Choroid plexus epithelial cell (primary cell): ENCODE data around the gene CEP170.
"Not testable (repeated sequence)": the region's sequence is repeated elsewhere in the genome, so short reads cannot be mapped to it uniquely, and the experiment has no call there.

Experiments used
- DNase-seq: peaks from one replicate; pipeline ENCODE4 v3.0.0-alpha.2; 2010; ENCODE audit warnings: low read depth
- H3K4me3 ChIP-seq: 2 replicates; pipeline ENCODE4 v1.5.1; 2011; ENCODE audit warnings: low read depth, mild to moderate bottlenecking, control low read depth, low read length, moderate library complexity
- TF ChIP-seq, protein P1 (sequence below): conservative IDR thresholded peaks from 2 replicates; pipeline ENCODE4 v1.5.1; 2011; ENCODE audit warnings: low read depth, mild to moderate bottlenecking, control low read depth, inconsistent platforms, low read length, moderate library complexity

The CEP170 gene

DNA sequence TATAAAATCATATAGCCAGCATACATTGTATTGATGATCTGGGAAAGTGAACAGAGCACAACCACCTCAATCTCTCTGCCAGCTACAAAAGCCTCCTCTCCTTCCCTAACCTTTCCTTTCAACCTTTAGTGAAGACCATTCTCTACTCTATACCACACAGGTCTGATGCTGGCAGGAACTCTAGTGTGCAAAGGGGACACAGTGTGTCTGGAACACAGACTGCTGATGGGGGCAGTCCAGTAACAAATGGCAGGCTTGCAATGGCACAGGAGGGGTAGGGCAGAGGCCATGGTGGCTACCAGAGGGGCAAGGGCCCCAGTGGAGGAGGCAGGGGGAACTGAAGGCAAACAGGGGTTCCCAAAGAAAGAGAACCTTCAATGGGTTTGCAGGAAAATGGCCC, 37.0 kb downstream of the CEP170 start:
- H3K4me3 ChIP-seq = no peak overlapping the region
- DNase-seq = no peak
- TF ChIP-seq, protein P1, sequence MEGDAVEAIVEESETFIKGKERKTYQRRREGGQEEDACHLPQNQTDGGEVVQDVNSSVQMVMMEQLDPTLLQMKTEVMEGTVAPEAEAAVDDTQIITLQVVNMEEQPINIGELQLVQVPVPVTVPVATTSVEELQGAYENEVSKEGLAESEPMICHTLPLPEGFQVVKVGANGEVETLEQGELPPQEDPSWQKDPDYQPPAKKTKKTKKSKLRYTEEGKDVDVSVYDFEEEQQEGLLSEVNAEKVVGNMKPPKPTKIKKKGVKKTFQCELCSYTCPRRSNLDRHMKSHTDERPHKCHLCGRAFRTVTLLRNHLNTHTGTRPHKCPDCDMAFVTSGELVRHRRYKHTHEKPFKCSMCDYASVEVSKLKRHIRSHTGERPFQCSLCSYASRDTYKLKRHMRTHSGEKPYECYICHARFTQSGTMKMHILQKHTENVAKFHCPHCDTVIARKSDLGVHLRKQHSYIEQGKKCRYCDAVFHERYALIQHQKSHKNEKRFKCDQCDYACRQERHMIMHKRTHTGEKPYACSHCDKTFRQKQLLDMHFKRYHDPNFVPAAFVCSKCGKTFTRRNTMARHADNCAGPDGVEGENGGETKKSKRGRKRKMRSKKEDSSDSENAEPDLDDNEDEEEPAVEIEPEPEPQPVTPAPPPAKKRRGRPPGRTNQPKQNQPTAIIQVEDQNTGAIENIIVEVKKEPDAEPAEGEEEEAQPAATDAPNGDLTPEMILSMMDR = no peak

DNA sequence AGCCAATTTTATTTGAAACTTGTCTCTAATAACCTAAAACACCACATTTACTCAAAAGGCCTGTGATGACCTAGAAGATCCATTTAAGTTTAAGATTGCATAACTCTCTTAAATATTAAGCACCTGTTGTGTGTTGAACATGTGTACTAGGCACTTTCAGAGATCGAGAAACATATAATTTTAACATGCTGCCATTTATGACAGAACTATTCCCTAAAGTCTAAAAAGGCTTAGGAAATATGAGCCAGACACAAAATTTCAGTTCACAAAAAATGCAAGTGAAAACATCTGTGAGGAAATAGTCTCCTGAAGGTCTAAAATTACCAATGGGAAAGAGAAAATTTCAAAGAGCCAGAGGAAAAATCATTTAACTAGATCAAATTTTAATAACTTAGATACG, 37.7 kb downstream of the CEP170 start:
- H3K4me3 ChIP-seq = no peak overlapping the region
- TF ChIP-seq, protein P1 = no peak
- DNase-seq = no peak

DNA sequence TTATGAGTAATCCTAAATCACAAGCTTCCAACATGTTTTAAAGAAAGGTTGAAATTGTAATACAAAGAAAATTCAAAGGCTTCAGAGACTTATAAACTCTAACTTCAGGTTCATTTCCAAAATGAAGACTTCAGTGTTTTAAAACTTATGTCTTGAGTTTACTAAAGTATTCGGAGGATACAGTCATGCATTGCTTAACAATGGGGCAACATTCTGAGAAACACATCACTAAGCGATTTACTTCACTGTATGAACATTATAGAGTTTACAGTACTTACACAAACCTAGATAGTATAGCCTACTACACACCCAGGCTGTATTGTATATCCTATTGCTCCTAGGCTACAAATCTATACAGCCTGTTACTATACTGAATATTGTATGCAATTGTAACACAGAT, 38.3 kb downstream of the CEP170 start:
- H3K4me3 ChIP-seq = no peak overlapping the region
- peak; percentile 10 for DNase-seq
- TF ChIP-seq, protein P1 = no peak

DNA sequence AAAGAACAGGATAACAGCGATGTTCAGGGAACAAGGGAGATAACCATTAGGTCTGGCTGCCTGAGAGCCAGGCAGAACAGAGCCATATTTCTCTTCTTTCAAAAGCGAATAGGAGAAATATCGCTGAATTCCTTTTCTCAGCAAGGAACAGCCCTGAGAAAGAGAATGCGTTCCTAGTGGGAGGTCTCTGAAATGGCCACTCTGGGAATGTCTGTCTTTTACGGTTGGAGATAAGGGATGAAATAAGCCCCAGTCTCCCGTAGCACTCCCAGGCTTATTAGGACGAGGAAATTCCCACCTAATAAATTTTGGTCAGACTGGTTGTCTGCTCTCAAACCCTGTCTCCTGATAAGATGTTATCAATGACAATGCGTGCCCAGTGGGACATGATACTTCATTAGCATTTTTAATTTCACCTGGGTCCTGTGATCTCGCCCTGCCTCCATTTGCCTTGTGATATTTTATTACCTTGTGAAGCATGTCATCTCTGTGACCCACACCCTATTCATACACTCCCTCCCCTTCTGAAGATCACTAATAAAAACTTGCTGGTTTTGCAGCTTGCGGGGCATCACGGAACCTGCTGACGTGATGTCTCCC, 39.7 kb downstream of the CEP170 start:
- DNase-seq, H3K4me3 ChIP-seq: not testable (repeated sequence)

DNA sequence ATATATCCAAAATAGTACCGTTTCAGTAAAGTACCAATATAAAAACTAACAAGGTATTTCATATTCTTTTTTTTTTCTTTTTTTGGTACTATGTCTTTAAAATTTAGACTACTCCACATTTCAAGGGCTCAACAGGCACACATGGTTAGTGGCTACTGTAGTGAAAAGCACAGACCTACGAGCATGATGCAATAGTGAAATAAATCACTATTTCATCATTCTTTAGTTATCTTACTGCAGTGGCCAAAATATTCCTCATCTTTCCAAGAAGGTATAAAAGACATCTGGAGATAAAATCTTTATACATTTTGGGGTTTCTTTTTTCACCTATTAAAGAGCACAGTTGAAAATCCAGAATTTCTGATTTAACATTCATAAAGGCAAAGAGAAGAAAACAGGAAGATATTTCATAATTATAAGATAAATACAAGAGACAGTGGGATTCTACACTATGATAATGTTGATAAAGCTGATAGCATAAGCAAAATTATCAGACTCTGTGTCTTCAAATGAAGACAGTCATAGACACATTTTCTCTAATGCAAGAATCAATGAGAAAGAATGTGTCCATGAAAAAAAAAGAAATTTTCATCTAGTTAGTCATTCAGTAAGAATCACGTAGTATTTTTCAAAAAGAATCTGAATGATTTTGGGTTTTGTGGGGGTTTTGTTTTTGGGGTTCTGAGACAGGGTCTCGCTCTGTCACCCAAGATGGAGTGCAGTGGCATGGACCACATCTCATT, 41.9 kb downstream of the CEP170 start:
- no peak overlapping the region for H3K4me3 ChIP-seq
- TF ChIP-seq, protein P1 = no peak
- DNase-seq = peak; percentile 82

DNA sequence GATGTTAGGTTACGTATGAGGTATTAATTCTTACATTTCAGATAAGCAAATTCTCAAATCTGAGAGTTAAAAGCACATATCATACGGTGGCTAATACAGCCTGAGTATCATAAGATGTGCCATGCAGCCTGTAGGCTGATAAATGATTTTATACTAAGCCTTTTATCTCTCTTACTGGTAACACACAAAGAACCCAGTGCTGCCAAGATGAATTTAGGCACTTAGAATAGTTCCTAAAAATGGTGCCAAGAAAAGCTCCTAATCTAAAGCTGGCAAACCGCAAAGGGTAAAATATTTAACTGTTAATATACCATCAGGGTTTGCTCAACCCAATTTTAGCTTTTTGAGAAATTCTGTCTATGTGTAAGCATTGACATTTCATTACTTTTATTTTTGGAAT, 43.1 kb downstream of the CEP170 start:
- not testable (repeated sequence) for H3K4me3 ChIP-seq, DNase-seq

DNA sequence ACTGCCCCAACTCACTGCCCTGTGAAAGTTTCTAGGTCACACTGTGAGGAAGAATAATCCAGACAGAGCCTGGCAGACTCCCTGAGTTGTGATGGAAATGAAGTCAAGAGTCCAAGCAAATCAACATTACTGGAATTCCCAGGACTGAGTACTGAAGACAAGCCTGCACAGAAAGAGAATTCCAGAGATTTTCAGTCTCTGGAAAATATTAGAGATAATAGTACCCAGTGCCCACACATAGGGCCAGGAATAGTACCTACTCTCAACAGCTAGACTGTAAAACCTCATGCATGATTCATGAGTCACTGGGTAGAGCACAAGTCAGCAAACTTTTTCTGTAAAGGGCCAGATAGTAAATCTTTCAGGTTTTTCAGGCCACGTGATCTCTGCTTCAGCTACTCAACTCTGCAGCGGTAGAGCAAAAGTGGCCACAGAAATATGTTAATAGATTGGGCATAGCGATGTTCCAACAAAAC, 50.0 kb downstream of the CEP170 start:
- DNase-seq = peak; percentile 78
- not testable (repeated sequence) for H3K4me3 ChIP-seq

DNA sequence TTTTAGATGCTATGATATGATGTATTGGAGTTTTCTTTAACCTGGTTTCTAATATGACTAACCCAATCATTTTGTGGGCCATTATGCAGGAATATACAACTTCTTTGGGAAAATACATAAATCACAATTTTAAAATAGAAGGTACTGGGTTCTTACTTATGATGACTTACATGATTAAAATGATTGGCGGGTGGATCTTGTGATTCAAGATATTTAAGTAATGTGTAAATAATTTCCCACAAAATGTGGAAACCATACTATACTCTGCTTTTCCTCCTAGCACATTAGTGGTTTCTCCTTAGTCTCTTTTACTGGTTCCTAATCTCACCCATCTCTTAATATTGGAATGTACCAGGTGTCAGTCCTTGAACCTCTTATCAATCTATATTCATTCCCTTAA, 50.7 kb downstream of the CEP170 start:
- DNase-seq, H3K4me3 ChIP-seq: not testable (repeated sequence)

DNA sequence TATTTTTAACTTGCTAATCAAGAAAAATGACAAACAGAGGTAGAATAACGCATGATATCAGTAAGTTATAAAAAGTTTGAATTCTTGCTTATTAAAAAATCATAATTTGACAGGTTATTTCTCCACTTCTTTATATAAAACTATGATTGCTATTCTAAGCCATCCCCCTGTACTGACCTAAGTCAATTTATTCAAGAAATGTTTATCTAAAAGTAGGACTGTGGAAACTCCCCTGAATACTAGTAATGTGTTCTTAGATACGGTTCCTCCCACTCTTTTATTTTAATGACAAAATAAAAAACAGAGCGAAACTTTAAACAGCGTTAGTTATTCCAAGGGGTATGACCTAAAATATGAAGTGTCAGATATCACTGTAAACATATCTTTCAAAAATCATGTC, 51.9 kb downstream of the CEP170 start:
- not testable (repeated sequence) for DNase-seq, H3K4me3 ChIP-seq

DNA sequence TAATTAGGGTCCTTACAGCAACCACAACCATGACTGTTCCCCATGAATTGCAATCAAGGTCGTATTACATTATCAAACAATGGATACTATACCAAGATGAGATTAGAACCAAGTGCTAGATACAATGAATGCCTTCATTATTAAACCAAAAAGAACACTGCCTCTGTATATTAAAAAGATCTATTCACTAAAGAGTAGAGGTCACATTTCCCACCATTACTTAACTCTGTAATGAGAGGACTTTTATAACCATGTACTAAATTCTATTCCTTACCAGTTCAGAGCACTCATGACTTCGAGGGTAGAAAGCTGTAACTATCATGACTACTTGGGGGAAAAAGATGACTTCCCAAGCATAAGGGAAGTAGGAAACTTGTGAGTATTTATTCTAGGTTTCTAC, 53.8 kb downstream of the CEP170 start:
- DNase-seq, H3K4me3 ChIP-seq: not testable (repeated sequence)

DNA sequence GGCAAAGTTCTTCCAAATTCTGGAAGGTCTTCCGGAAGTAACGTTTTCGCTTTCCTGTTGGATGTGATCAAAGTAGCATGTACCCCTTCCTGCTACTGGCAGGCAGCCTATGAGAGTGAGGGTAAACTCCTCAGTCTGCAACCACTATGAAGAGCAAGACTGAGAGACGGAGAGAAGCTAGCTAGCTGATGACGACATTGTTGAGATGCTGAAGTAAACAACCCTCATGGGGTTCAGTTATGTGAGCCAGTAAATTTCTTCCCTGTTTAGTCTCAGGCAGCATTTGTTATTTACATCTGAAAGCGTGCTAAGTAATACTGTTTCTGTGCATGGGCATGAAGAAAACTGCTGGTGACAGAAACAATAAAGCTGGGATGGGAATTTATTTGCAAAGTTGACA, 57.6 kb downstream of the CEP170 start:
- DNase-seq, H3K4me3 ChIP-seq: not testable (repeated sequence)

DNA sequence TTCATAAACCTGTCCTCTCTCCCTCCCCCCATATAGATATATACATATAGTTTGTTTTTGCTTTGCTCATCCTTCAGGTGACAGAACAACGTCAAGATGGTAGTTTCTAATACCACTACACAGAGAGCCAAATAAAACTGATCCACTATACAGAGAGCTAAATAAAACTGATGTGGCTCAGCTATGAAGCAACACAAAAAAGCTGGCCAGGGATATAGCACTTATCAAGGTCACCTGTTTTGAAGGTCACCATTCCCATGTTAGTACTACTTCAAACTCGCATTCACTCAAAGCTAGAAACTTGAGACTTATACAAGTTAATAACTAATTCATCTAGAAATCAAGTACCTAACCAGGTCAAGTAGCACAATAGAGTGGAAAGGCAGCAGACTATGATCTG, 61.8 kb downstream of the CEP170 start:
- not testable (repeated sequence) for DNase-seq, H3K4me3 ChIP-seq

DNA sequence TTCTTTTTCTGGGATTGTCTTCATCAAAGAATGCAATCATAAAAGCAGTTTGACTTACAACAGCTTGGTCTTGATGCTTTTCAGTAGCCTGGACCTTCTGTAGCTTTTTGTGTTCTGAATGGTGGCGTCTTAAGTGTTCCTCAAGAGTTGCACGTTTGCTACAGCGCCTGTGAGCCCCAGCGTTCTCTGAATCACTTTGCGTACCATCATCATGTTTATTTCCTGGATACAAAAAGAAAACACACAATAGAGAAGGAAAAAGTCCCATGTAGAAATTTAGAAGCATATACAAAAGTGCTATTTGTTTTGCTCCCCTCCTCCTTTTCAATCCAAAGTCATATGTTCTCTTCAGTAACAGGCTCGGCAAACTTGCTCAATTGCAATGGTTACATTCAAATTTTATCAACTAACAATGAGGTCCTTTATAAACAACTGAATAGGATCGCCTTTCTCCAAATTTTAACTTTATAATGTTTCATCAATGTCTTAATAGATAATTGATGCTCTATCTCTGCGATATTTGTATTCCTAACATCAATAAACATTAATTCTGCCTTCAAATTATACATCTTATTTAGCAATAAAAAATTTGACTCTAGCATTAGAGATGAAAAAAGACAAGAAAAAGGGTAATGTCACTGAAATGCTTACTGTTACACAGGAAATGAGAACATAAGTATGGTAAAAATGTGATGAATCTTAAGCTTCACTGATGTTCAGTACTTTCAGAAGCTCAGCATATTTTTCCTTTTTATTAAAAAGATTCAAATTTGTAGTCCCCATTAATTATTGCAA, 68.7 kb downstream of the CEP170 start:
- peak; percentile 8 for DNase-seq
- H3K4me3 ChIP-seq = not testable (repeated sequence)

DNA sequence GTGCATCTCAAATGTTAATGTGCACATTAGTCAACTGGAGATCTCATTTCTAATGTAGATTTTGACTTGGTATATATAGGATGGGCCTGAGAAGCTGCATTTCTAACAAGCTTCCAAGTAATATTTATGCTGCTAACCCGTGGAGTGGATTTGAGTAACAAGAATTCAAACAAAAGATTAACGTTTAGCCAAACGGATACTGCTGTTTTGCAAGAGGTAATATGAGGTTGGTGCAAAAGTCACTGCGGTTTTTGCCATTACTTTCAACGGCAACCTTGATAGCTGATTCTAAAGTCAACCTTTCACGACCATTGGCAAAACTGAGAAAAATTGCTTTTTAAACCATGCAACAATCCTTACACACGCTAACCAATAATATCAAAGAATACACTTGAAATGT, 70.3 kb downstream of the CEP170 start:
- not testable (repeated sequence) for DNase-seq, H3K4me3 ChIP-seq
